Keratinocyte (primary cell): ENCODE data around the gene MSI2.

Experiments
- CTCF ChIP-seq, 3 experiments: IDR thresholded peaks in 1 of 3; conservative IDR thresholded peaks in 1 of 3; optimal IDR thresholded peaks in 1 of 3; 2 replicates in 2 of 3; 3 replicates in 1 of 3; pipeline versions ENCODE3 to v1.5.1; 2011; ENCODE audit warnings: low read length in 3 of 3, mild to moderate bottlenecking in 3 of 3, moderate library complexity in 2 of 3, control low read depth in 1 of 3, inconsistent platforms in 1 of 3; ENCODE audit not compliant: insufficient read depth in 2 of 3; ENCODE audit errors: extremely low read depth in 1 of 3
- EZH2 ChIP-seq: IDR thresholded peaks from one replicate; pipeline ENCODE4 v1.6.1; 2012; ENCODE audit warnings: inconsistent platforms, mild to moderate bottlenecking, low read length, moderate library complexity

GRCh38 chr17:57535249-57535966 is 279.1 kb downstream of the MSI2 start:
- TF ChIP-seq CTCF (optimal IDR thresholded peaks at IDR 0.05 in 1 of 3, IDR thresholded peaks at IDR 0.05 in 1 of 3, conservative IDR thresholded peaks at IDR 0.05 in 1 of 3; ENCODE audit: extremely low read depth in 1 of 3, insufficient read depth in 2 of 3, low read length in 3 of 3) (no peak), EZH2 (no peak)
